Psoas muscle (tissue), 8 donors: ENCODE data around the gene MOCS1. TPM values are rescaled to one million over a fixed set of nuclear protein-coding genes. Genes with fewer than 3 reads are reported as not detected.
A peak's percentile ranks its signal among the peaks of the same experiment; 100 is the strongest.

Source experiments
- ATAC-seq, 4 donors: fragments of 200-7000 bp; cut with Tn5 transposase; one replicate each; pipeline ENCODE4 v1.9.1; 2020; ENCODE audit warnings: moderate library complexity in 3 of 4, mild to moderate bottlenecking in 2 of 4
- DNase-seq, 2 donors: peaks; one replicate each; pipeline ENCODE4 v3.0.0-alpha.2; 2020
- H3K27ac ChIP-seq: fragments of 200-600 bp; one replicate; pipeline ENCODE4 v1.8.0; 2022
- H3K27me3 ChIP-seq, 3 donors: fragments of 200-600 bp in 1 of 3; one replicate each; pipeline versions ENCODE4 v1.6.1 to v1.8.0; 2013 to 2022; ENCODE audit warnings: low read length in 2 of 3, mild to moderate bottlenecking in 2 of 3, moderate library complexity in 1 of 3; ENCODE audit not compliant: insufficient read depth in 3 of 3
- H3K36me3 ChIP-seq, 2 donors: fragments of 200-600 bp in 1 of 2; one replicate each; pipeline versions ENCODE4 v1.6.1 to v1.8.0; 2013 to 2022; ENCODE audit warnings: low read depth in 1 of 2, mild to moderate bottlenecking in 1 of 2, moderate library complexity in 1 of 2; ENCODE audit not compliant: insufficient read depth in 1 of 2
- H3K4me1 ChIP-seq: fragments of 200-600 bp; one replicate; pipeline ENCODE4 v1.8.0; 2022
- H3K4me3 ChIP-seq: fragments of 200-600 bp; one replicate; pipeline ENCODE4 v1.8.0; 2022; ENCODE audit warnings: mild to moderate bottlenecking
- H3K9me3 ChIP-seq: fragments of 200-600 bp; one replicate; pipeline ENCODE4 v1.8.0; 2022
- WGBS, 3 donors: extraction: QIAGEN DNeasy Blood & Tissue Kit; methylation state at CpG; one replicate each; pipeline versions ENCODE4 v1.1.6 to v1.1.7; 2013; 5-methylcytosine and 5-hydroxymethylcytosine counted together
- intact Hi-C, 2 donors: fragments of 100-400 bp; cut with DNase I; formaldehyde crosslinking; loops; one replicate each; pipeline versions ENCODE4 v1.11.0 to v1.14.2; 2022
- polyA plus RNA-seq, 3 donors: library from polyadenylated mRNA; stranded (reverse); fragments of 200-250 nt; gene quantifications; one replicate each; pipeline ENCODE4 v1.2.3, GENCODE V29; 2013
- total RNA-seq, 4 donors: library from RNA; stranded (reverse); fragmentation: NEBNext Ultra II Directional in 2 of 4; extraction: Animal tissue kit (Norgen Biotek cat#: 25700) in 2 of 4; gene quantifications; one replicate each; pipeline versions ENCODE4 v1.2.1 to v1.2.4, GENCODE V29; 2021 to 2023
- TF ChIP-seq, protein P1 (sequence below): fragments of 200-600 bp; IDR thresholded peaks from one replicate; pipeline ENCODE4 v1.8.0; 2022; ENCODE audit warnings: antibody characterized with exemption
- donor health status: healthy with polysubstance abuse.
- donor health status: DM: no; HTN: no; CAD: no; lungs with moderate emphysema.
- donor health status: Bipolar disorder and iron deficiency.
- donor health status: healthy.
- donor health status: DM: yes; HTN: yes; CAD: no.
- donor health status: DM: no; HTN: no; CAD: no.
- donor health status: DM: no; HTN: no; CAD: no.
- donor health status: DM: yes; HTN: yes; CAD: no.

Gene MOCS1
- total and polyA plus RNA-seq, 7 donors: 17.3 to 44.2 (median 32.5) TPM

DNA sequence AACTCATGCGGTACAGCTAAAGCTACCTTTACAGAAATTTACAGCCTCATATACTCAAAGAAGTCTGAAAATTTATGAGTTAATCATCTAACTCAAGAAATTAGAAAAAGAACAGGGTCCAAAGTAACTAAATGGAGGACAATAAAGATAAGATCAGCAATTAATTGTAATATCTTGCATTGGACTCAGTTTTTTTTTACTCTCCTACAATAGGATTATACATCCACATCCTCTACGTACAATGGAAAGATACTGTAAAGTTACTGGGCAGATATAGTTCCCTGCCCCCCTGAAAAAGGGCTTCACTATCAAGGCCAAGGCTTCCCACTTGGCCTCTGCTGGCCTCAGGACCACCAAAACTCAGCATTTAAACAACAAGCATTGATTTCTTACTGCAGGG lies 31.5 kb upstream of the MOCS1 start:
- DNase-seq (no peak), ATAC-seq (no peak)
- intact Hi-C loops: no loop called here
- TF ChIP-seq, protein P1, sequence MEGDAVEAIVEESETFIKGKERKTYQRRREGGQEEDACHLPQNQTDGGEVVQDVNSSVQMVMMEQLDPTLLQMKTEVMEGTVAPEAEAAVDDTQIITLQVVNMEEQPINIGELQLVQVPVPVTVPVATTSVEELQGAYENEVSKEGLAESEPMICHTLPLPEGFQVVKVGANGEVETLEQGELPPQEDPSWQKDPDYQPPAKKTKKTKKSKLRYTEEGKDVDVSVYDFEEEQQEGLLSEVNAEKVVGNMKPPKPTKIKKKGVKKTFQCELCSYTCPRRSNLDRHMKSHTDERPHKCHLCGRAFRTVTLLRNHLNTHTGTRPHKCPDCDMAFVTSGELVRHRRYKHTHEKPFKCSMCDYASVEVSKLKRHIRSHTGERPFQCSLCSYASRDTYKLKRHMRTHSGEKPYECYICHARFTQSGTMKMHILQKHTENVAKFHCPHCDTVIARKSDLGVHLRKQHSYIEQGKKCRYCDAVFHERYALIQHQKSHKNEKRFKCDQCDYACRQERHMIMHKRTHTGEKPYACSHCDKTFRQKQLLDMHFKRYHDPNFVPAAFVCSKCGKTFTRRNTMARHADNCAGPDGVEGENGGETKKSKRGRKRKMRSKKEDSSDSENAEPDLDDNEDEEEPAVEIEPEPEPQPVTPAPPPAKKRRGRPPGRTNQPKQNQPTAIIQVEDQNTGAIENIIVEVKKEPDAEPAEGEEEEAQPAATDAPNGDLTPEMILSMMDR: no peak
- Histone ChIP-seq H3K27me3 (no peaks in the 10 kb centered on the region), H3K27ac (no peak overlapping the region), H3K9me3 (no peaks in the 10 kb centered on the region), H3K4me1 (no peaks in the 10 kb centered on the region), H3K4me3 (no peak overlapping the region), H3K36me3 (no peaks in the 10 kb centered on the region)
- WGBS, 3 donors: 96 to 99% (median 98%) methylated on average over 2 of the region's 2 CpGs

DNA sequence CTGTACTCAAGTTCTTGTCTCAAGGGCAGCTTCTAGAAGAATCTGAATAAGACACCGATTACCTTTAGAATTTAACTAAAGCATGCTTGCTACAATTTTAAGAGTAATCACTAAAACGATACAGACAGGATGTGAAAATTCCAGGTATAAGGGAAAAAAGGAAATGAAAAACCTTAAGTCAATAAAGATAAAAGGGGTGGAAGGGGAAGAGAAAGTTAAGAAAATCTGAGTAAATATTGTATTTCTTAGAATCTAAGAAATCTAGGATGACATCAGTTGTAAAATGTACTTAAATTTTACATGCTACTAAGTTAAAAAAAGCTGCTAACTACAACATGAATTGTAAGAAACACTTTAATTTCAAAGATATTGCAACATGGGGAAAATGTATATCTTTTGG lies 30.3 kb upstream of the MOCS1 start:
- 69 to 71% (median 70%) methylated on average over 2 of the region's 2 CpGs for WGBS, 3 donors
- H3K36me3 ChIP-seq: no peaks in the 10 kb centered on the region
- no peaks in the 10 kb centered on the region for H3K9me3 ChIP-seq
- TF ChIP-seq, protein P1: no peak
- no peak overlapping the region for H3K27ac ChIP-seq
- no peaks in the 10 kb centered on the region for H3K27me3 ChIP-seq
- H3K4me3 ChIP-seq: no peak overlapping the region
- no peak for DNase-seq
- no peaks in the 10 kb centered on the region for H3K4me1 ChIP-seq
- ATAC-seq: no peak
- intact Hi-C loops: no loop called here

DNA sequence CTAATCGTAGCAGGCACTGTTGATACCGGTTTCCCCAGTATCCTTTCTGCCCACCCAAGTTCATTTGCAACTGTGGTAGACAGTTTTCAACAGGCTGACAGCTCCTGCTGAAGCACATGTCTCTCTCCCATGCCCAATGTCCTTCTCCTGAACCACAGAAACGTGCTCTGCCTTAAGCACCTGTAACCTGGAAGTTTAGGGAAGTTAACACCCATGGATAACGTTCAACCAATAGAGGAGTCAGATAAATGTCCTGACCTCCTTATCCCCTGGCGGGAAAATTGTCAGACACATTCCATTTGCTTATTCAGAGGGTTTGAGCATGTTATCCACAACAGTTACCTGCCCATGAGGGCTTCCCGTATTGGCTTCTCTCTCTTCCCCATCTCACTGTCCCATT lies 29.8 kb upstream of the MOCS1 start:
- no peak overlapping the region for H3K4me3 ChIP-seq
- H3K27me3 ChIP-seq: no peaks in the 10 kb centered on the region
- H3K36me3 ChIP-seq: no peaks in the 10 kb centered on the region
- H3K4me1 ChIP-seq: no peaks in the 10 kb centered on the region
- ATAC-seq (no peak), DNase-seq (no peak)
- no peaks in the 10 kb centered on the region for H3K9me3 ChIP-seq
- TF ChIP-seq, protein P1: no peak
- no peak overlapping the region for H3K27ac ChIP-seq
- WGBS, 3 donors: 63 to 69% (median 66%) methylated on average over 6 of the region's 6 CpGs
- intact Hi-C loops: no loop called here

DNA sequence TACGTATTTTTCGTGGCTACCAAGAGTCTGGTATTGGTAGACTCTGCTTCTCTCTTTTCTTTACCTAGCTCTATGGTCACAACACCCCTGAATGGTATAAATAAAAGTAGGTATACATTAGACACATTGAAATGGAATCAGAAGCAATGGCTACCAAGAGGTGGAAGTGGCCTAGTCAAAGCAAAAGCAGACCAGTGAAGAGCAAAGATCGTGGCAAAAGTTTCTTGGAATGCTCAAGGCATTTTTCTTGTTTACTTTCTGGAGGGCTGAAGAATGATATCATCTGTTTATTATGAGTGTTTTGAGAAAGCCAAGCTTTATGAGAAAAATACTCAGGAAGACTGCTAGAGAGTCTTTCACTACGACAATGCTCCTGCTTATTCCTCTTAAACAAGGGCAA lies 28.6 kb upstream of the MOCS1 start:
- Histone ChIP-seq H3K4me3 (no peak overlapping the region), H3K27me3 (no peaks in the 10 kb centered on the region), H3K4me1 (no peaks in the 10 kb centered on the region), H3K9me3 (no peaks in the 10 kb centered on the region), H3K36me3 (no peaks in the 10 kb centered on the region), H3K27ac (no peak overlapping the region)
- DNase-seq: no peak
- TF ChIP-seq, protein P1: no peak
- ATAC-seq: no peak
- intact Hi-C loops: no loop called here
- 78 to 83% (median 79%) methylated on average over 4 of the region's 4 CpGs for WGBS, 3 donors

DNA sequence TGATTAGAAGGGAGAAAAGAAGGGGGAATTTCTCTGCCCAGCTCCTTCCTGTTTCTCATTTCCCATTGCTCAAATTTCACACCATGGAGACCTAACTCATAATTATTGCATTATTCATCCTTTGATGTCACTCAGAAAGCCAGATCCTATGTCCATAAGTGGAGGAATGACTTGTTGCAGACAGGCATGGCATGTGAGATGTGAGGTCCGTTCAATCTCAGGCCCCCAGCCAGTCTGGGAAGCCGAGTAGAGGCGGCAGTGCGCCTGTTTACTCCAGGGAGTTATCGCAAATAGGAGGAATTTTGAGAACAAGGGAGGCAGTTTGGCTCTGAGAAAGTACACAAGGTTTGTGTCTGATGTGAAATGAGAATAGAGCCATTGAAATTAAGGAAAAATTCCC lies 26.9 kb upstream of the MOCS1 start:
- no peak overlapping the region for H3K4me3 ChIP-seq
- WGBS, 3 donors: 37 to 40% (median 38%) methylated on average over 5 of the region's 5 CpGs
- TF ChIP-seq, protein P1: no peak
- H3K4me1 ChIP-seq: no peaks in the 10 kb centered on the region
- no peaks in the 10 kb centered on the region for H3K9me3 ChIP-seq
- peak in 1 of 4 donors; percentile 47 for ATAC-seq
- intact Hi-C loops: no loop called here
- no peaks in the 10 kb centered on the region for H3K27me3 ChIP-seq
- H3K27ac ChIP-seq: no peak overlapping the region
- DNase-seq: peak in 1 of 2 donors; percentile 25
- no peaks in the 10 kb centered on the region for H3K36me3 ChIP-seq
